Measurements from ENCODE around the gene RTL10. TPM values are rescaled to one million over a fixed set of nuclear protein-coding genes. Genes with fewer than 3 reads are reported as not detected.
A peak's percentile ranks its signal among the peaks of the same experiment; 100 is the strongest.

Gene RTL10
- 10 to 100 TPM; 20.6 to 22.2 TPM for total RNA-seq
- polyA plus RNA-seq (2013, experiment 1 of 2): 12.4 TPM
- 12.1 TPM for polyA plus RNA-seq (2013, experiment 2 of 2)
- long read RNA-seq, experiment 1, full-length matches to known transcripts: 2 of 7 reads
- long read RNA-seq, experiment 1, partial matches to known transcripts: 4 of 7 reads
- long read RNA-seq, experiment 1, other reads (novel, unspliced or antisense): 1 of 7 reads
- long read RNA-seq, experiment 2, full-length matches to known transcripts: 8 of 16 reads
- long read RNA-seq, experiment 2, partial matches to known transcripts: 0 of 16 reads
- long read RNA-seq, experiment 2, other reads (novel, unspliced or antisense): 8 of 16 reads
- long read RNA-seq, experiment 3, full-length matches to known transcripts: 48 of 58 reads
- long read RNA-seq, experiment 3, partial matches to known transcripts: 1 of 58 reads
- long read RNA-seq, experiment 3, other reads (novel, unspliced or antisense): 9 of 58 reads
- long read RNA-seq, experiment 4, full-length matches to known transcripts: 1 of 3 reads
- long read RNA-seq, experiment 4, partial matches to known transcripts: 1 of 3 reads
- long read RNA-seq, experiment 4, other reads (novel, unspliced or antisense): 1 of 3 reads

GRCh38 chr22:19854778-19855503, at the start of gene RTL10, which contains the start of gene GNB1L:
TSS of gene RTL10 (minus strand) at chr22:19854874. CDS start at chr22:19852261, 2,613 bp downstream.
TSS of gene GNB1L (minus strand) at chr22:19854874. CDS start at chr22:19821355, 33,519 bp downstream.
- WGBS, 2 experiments (ENCODE audit: insufficient coverage in 1 of 2, insufficient read length in 1 of 2): 0 to 1% methylated on average over 49 to 81 of the region's 81 CpGs
- peaks cover 17% of the 10 kb centered on the region for H3K36me3 Mint-ChIP-seq (ENCODE audit: low read depth)
- Histone ChIP-seq H3K27ac (ENCODE audit: low read depth, low read length) (peak within 1 kb of the TSS; percentile 70), H3K9me3 (ENCODE audit: control insufficient read depth, low read length) (no peaks in the 10 kb centered on the region), H3K27me3 (ENCODE audit: control insufficient read depth, insufficient read depth, low read length, poor library complexity, severe bottlenecking) (no peaks in the 10 kb centered on the region), H3K4me1 (ENCODE audit: control insufficient read depth, insufficient read depth, low read length) (peaks cover 2% of the 10 kb centered on the region), H3K9ac (ENCODE audit: extremely low read depth, low read length, poor library complexity, severe bottlenecking) (peak within 1 kb of the TSS; percentile 85), H3K4me3 (ENCODE audit: low read length) (peak within 1 kb of the TSS; percentile 95), H3K36me3 (ENCODE audit: control insufficient read depth, insufficient read depth, low read length) (peaks cover 18% of the 10 kb centered on the region)
- H3K4me3 Mint-ChIP-seq: peak within 1 kb of the TSS; percentile 96
- peak within 1 kb of the TSS; percentile 93 for H3K27ac Mint-ChIP-seq
- H3K27me3 Mint-ChIP-seq (ENCODE audit: insufficient read depth): no peaks in the 10 kb centered on the region
- TF ChIP-seq, protein P1, sequence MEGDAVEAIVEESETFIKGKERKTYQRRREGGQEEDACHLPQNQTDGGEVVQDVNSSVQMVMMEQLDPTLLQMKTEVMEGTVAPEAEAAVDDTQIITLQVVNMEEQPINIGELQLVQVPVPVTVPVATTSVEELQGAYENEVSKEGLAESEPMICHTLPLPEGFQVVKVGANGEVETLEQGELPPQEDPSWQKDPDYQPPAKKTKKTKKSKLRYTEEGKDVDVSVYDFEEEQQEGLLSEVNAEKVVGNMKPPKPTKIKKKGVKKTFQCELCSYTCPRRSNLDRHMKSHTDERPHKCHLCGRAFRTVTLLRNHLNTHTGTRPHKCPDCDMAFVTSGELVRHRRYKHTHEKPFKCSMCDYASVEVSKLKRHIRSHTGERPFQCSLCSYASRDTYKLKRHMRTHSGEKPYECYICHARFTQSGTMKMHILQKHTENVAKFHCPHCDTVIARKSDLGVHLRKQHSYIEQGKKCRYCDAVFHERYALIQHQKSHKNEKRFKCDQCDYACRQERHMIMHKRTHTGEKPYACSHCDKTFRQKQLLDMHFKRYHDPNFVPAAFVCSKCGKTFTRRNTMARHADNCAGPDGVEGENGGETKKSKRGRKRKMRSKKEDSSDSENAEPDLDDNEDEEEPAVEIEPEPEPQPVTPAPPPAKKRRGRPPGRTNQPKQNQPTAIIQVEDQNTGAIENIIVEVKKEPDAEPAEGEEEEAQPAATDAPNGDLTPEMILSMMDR (conservative IDR thresholded peaks at IDR 0.05): no peak
- peak; percentile 98 for DNase-seq
- H3K9me3 Mint-ChIP-seq: no peaks in the 10 kb centered on the region
- H3K4me1 Mint-ChIP-seq: peaks cover 33% of the 10 kb centered on the region

DNA sequence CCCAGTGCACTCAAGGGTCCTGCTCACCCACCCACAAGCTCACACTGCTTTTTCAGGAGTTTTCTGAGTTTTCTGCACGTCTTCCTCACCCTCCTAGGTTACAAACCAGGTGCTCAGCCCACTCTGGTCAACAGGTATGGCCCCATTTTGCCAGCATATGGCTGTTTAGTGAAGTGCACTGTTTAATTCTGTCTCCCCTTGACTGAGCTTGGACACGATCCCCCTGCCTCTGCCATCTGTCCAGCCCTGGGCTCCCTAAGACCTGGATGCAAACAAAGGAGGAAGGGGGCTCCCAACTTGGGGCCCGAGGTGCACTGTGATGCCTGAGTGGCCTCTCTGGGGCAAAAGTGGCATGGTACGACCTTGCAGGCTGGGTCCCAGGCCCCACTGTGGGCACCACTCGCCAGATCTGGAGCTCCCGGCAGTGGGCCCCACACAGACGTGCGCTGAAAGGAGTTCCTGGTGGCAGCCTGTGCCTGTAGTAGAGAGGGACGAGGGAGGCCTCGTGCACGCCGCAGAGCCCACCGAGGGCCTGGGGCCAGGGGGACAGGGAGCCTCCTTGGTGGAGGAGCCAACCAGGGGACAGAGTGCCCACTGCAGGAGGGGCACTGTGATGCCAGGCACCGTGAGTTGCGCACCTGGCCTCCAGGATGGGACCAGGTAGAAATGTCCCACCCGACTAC, 49.6 kb upstream of the RTL10 start:
- no peak overlapping the region for H3K4me3 ChIP-seq (ENCODE audit: low read length)
- no peaks in the 10 kb centered on the region for H3K27me3 ChIP-seq (ENCODE audit: control insufficient read depth, insufficient read depth, low read length, poor library complexity, severe bottlenecking)
- Mint-ChIP-seq H3K36me3 (ENCODE audit: low read depth) (peaks cover 2% of the 10 kb centered on the region), H3K9me3 (no peaks in the 10 kb centered on the region), H3K27ac (no peak overlapping the region), H3K4me1 (peaks cover 11% of the 10 kb centered on the region), H3K27me3 (ENCODE audit: insufficient read depth) (no peaks in the 10 kb centered on the region), H3K4me3 (no peak overlapping the region)
- TF ChIP-seq, protein P1 (conservative IDR thresholded peaks at IDR 0.05): no peak
- no peak overlapping the region for H3K27ac ChIP-seq (ENCODE audit: low read depth, low read length)
- H3K9ac ChIP-seq (ENCODE audit: extremely low read depth, low read length, poor library complexity, severe bottlenecking): no peak overlapping the region
- H3K4me1 ChIP-seq (ENCODE audit: control insufficient read depth, insufficient read depth, low read length): peaks cover 4% of the 10 kb centered on the region
- no peaks in the 10 kb centered on the region for H3K36me3 ChIP-seq (ENCODE audit: control insufficient read depth, insufficient read depth, low read length)
- no peak for DNase-seq
- H3K9me3 ChIP-seq (ENCODE audit: control insufficient read depth, low read length): no peaks in the 10 kb centered on the region
- 86 to 98% methylated on average over 13 to 16 of the region's 16 CpGs for WGBS, 2 experiments (ENCODE audit: insufficient coverage in 1 of 2, insufficient read length in 1 of 2)

- no peaks in the 10 kb centered on the region for H3K9me3 Mint-ChIP-seq
- H3K27me3 Mint-ChIP-seq (ENCODE audit: insufficient read depth): no peaks in the 10 kb centered on the region
- H3K4me3 Mint-ChIP-seq: no peak overlapping the region
- peaks cover 11% of the 10 kb centered on the region for H3K4me1 Mint-ChIP-seq
- peaks cover 4% of the 10 kb centered on the region for H3K4me1 ChIP-seq (ENCODE audit: control insufficient read depth, insufficient read depth, low read length)
- H3K4me3 ChIP-seq (ENCODE audit: low read length): no peak overlapping the region
- H3K27ac ChIP-seq (ENCODE audit: low read depth, low read length): no peak overlapping the region
- H3K9me3 ChIP-seq (ENCODE audit: control insufficient read depth, low read length): no peaks in the 10 kb centered on the region
- H3K9ac ChIP-seq (ENCODE audit: extremely low read depth, low read length, poor library complexity, severe bottlenecking): no peak overlapping the region
- DNase-seq: peak; percentile 50
- H3K27ac Mint-ChIP-seq: no peak overlapping the region
- no peaks in the 10 kb centered on the region for H3K27me3 ChIP-seq (ENCODE audit: control insufficient read depth, insufficient read depth, low read length, poor library complexity, severe bottlenecking)
- 70 to 79% methylated on average over 4 to 12 of the region's 12 CpGs for WGBS, 2 experiments (ENCODE audit: insufficient coverage in 1 of 2, insufficient read length in 1 of 2)
- peaks cover 2% of the 10 kb centered on the region for H3K36me3 Mint-ChIP-seq (ENCODE audit: low read depth)
- TF ChIP-seq, protein P1 (conservative IDR thresholded peaks at IDR 0.05): no peak
- no peaks in the 10 kb centered on the region for H3K36me3 ChIP-seq (ENCODE audit: control insufficient read depth, insufficient read depth, low read length)
Observed at GRCh38 chr22:19903513-19903912, 48.8 kb upstream of the RTL10 start.
